Measurements from ENCODE around the gene DGKD.

DGKD gene

GRCh38 chr2:233451950-233452349 is 97.7 kb downstream of the DGKD start:
- Histone ChIP-seq H3K4me2 (ENCODE audit: insufficient read depth, low read length) (no peak overlapping the region), H3K27ac (ENCODE audit: low read length) (no peak overlapping the region), H3K4me3 (ENCODE audit: low read depth in 1 of 2, low read length in 2 of 2) (no peak overlapping the region), H3K9me3 (ENCODE audit: insufficient read depth, low read length, severe bottlenecking) (no peaks in the 10 kb centered on the region), H3K4me1 (ENCODE audit: insufficient read depth, low read length) (no peaks in the 10 kb centered on the region), H3K79me2 (ENCODE audit: insufficient read depth, low read length) (no peaks in the 10 kb centered on the region), H3K27me3 (ENCODE audit: insufficient read depth, low read length, poor library complexity) (no peaks in the 10 kb centered on the region), H4K20me1 (ENCODE audit: insufficient read depth, low read length) (0 out of 2 replicates have a peak, but pooled peaks cover 7% of the 10 kb centered on the region), H2AFZ (ENCODE audit: low read depth, low read length) (no peak overlapping the region), H3K9ac (ENCODE audit: low read depth, low read length) (no peak overlapping the region), H3K36me3 (ENCODE audit: insufficient read depth, low read length) (peaks cover 86% of the 10 kb centered on the region)
- no peak for DNase-seq
- no peak for ATAC-seq (ENCODE audit: insufficient read depth, low read depth)
- no peak for TF ChIP-seq CTCF (IDR thresholded peaks at IDR 0.05; ENCODE audit: borderline replicate concordance, extremely low read depth, low read length, poor library complexity, severe bottlenecking)
- TF ChIP-seq EZH2 (IDR thresholded peaks at IDR 0.05; ENCODE audit: borderline replicate concordance, low read depth, low read length, severe bottlenecking) = no peak

- H3K36me3 ChIP-seq (ENCODE audit: insufficient read depth, low read length) = peaks cover 90% of the 10 kb centered on the region
- H3K79me2 ChIP-seq (ENCODE audit: insufficient read depth, low read length) = no peaks in the 10 kb centered on the region
- TF ChIP-seq CTCF (IDR thresholded peaks at IDR 0.05; ENCODE audit: borderline replicate concordance, extremely low read depth, low read length, poor library complexity, severe bottlenecking) (no peak), EZH2 (IDR thresholded peaks at IDR 0.05; ENCODE audit: borderline replicate concordance, low read depth, low read length, severe bottlenecking) (no peak)
- no peaks in the 10 kb centered on the region for H3K9me3 ChIP-seq (ENCODE audit: insufficient read depth, low read length, severe bottlenecking)
- H3K4me2 ChIP-seq (ENCODE audit: insufficient read depth, low read length) = no peak overlapping the region
- no peaks in the 10 kb centered on the region for H3K27me3 ChIP-seq (ENCODE audit: insufficient read depth, low read length, poor library complexity)
- 0 out of 2 replicates have a peak, but pooled peaks cover 7% of the 10 kb centered on the region for H4K20me1 ChIP-seq (ENCODE audit: insufficient read depth, low read length)
- DNase-seq = no peak
- no peak overlapping the region for H3K27ac ChIP-seq (ENCODE audit: low read length)
- H3K4me3 ChIP-seq (ENCODE audit: low read depth in 1 of 2, low read length in 2 of 2) = no peak overlapping the region
- H3K9ac ChIP-seq (ENCODE audit: low read depth, low read length) = no peak overlapping the region
- ATAC-seq (ENCODE audit: insufficient read depth, low read depth) = no peak
- no peak overlapping the region for H2AFZ ChIP-seq (ENCODE audit: low read depth, low read length)
- no peaks in the 10 kb centered on the region for H3K4me1 ChIP-seq (ENCODE audit: insufficient read depth, low read length)
Observed at GRCh38 chr2:233453111-233453915, 99.0 kb downstream of the DGKD start.

- Histone ChIP-seq H3K79me2 (ENCODE audit: insufficient read depth, low read length) (no peaks in the 10 kb centered on the region), H2AFZ (ENCODE audit: low read depth, low read length) (no peak overlapping the region), H3K27ac (ENCODE audit: low read length) (no peak overlapping the region), H3K9ac (ENCODE audit: low read depth, low read length) (no peak overlapping the region), H3K4me2 (ENCODE audit: insufficient read depth, low read length) (no peak overlapping the region), H3K4me1 (ENCODE audit: insufficient read depth, low read length) (no peaks in the 10 kb centered on the region), H3K36me3 (ENCODE audit: insufficient read depth, low read length) (peaks cover 88% of the 10 kb centered on the region), H3K9me3 (ENCODE audit: insufficient read depth, low read length, severe bottlenecking) (no peaks in the 10 kb centered on the region), H3K27me3 (ENCODE audit: insufficient read depth, low read length, poor library complexity) (no peaks in the 10 kb centered on the region), H3K4me3 (ENCODE audit: low read depth in 1 of 2, low read length in 2 of 2) (no peak overlapping the region), H4K20me1 (ENCODE audit: insufficient read depth, low read length) (0 out of 2 replicates have a peak, but pooled peaks cover 7% of the 10 kb centered on the region)
- ATAC-seq (ENCODE audit: insufficient read depth, low read depth) (no peak), DNase-seq (no peak)
- TF ChIP-seq EZH2 (IDR thresholded peaks at IDR 0.05; ENCODE audit: borderline replicate concordance, low read depth, low read length, severe bottlenecking) (no peak), CTCF (IDR thresholded peaks at IDR 0.05; ENCODE audit: borderline replicate concordance, extremely low read depth, low read length, poor library complexity, severe bottlenecking) (no peak)
Observed at GRCh38 chr2:233453916-233454315, 99.6 kb downstream of the DGKD start.
